ENCODE results near the gene PLEKHA7. TPM values are rescaled to one million over a fixed set of nuclear protein-coding genes. Genes with fewer than 3 reads are reported as not detected.
"Not testable (repeated sequence)": the region's sequence is repeated elsewhere in the genome, so short reads cannot be mapped to it uniquely, and the experiment has no call there.

The PLEKHA7 gene
- total RNA-seq, 1 donor from 2014 or later: 37.5 TPM

GRCh38 chr11:16912692-16913111 lies 101.5 kb downstream of the PLEKHA7 start:
- no peak for TF ChIP-seq CTCF (conservative IDR thresholded peaks at IDR 0.05; ENCODE audit: low read depth, low read length)
- no peak overlapping the region for H3K4me3 ChIP-seq (ENCODE audit: low read depth, low read length)
- DNase-seq (ENCODE audit: low read depth): no peak

GRCh38 chr11:16911658-16912057 lies 102.6 kb downstream of the PLEKHA7 start:
- DNase-seq (ENCODE audit: low read depth): no peak
- no peak overlapping the region for H3K4me3 ChIP-seq (ENCODE audit: low read depth, low read length)
- TF ChIP-seq CTCF (conservative IDR thresholded peaks at IDR 0.05; ENCODE audit: low read depth, low read length): no peak

GRCh38 chr11:16911186-16911585 lies 103.0 kb downstream of the PLEKHA7 start:
- DNase-seq (ENCODE audit: low read depth): no peak
- TF ChIP-seq CTCF (conservative IDR thresholded peaks at IDR 0.05; ENCODE audit: low read depth, low read length): no peak
- H3K4me3 ChIP-seq (ENCODE audit: low read depth, low read length): no peak overlapping the region

GRCh38 chr11:16909359-16910035 lies 104.7 kb downstream of the PLEKHA7 start:
- no peak for DNase-seq (ENCODE audit: low read depth)
- H3K4me3 ChIP-seq (ENCODE audit: low read depth, low read length): no peak overlapping the region
- no peak for TF ChIP-seq CTCF (conservative IDR thresholded peaks at IDR 0.05; ENCODE audit: low read depth, low read length)

- no peak for DNase-seq (ENCODE audit: low read depth)
- TF ChIP-seq CTCF (conservative IDR thresholded peaks at IDR 0.05; ENCODE audit: low read depth, low read length): no peak
- H3K4me3 ChIP-seq (ENCODE audit: low read depth, low read length): no peak overlapping the region
Observed at GRCh38 chr11:16905375-16905774, 108.8 kb downstream of the PLEKHA7 start.

GRCh38 chr11:16904761-16905160 lies 109.5 kb downstream of the PLEKHA7 start:
- not testable (repeated sequence) for H3K4me3 ChIP-seq (ENCODE audit: low read depth, low read length); DNase-seq (ENCODE audit: low read depth)

GRCh38 chr11:16902781-16903378 lies 111.3 kb downstream of the PLEKHA7 start:
- no peak for TF ChIP-seq CTCF (conservative IDR thresholded peaks at IDR 0.05; ENCODE audit: low read depth, low read length)
- H3K4me3 ChIP-seq (ENCODE audit: low read depth, low read length): no peak overlapping the region
- no peak for DNase-seq (ENCODE audit: low read depth)
